GM23248 (cell line): ENCODE results near the gene MID1IP1.

Experiments
- EZH2 ChIP-seq: fragments of 200-600 bp; sonication (generic); IDR thresholded peaks from 2 replicates; pipeline ENCODE4 v1.6.1; 2018; ENCODE audit warnings: antibody characterized with exemption, mild to moderate bottlenecking; ENCODE audit not compliant: insufficient read depth, poor library complexity, severe bottlenecking
- EZH2phosphoT487 ChIP-seq: fragments of 200-600 bp; sonication (generic); IDR thresholded peaks from 2 replicates; pipeline ENCODE4 v1.6.1; 2018; ENCODE audit warnings: antibody characterized with exemption, moderate library complexity, mild to moderate bottlenecking, low read depth; ENCODE audit not compliant: insufficient read depth

DNA sequence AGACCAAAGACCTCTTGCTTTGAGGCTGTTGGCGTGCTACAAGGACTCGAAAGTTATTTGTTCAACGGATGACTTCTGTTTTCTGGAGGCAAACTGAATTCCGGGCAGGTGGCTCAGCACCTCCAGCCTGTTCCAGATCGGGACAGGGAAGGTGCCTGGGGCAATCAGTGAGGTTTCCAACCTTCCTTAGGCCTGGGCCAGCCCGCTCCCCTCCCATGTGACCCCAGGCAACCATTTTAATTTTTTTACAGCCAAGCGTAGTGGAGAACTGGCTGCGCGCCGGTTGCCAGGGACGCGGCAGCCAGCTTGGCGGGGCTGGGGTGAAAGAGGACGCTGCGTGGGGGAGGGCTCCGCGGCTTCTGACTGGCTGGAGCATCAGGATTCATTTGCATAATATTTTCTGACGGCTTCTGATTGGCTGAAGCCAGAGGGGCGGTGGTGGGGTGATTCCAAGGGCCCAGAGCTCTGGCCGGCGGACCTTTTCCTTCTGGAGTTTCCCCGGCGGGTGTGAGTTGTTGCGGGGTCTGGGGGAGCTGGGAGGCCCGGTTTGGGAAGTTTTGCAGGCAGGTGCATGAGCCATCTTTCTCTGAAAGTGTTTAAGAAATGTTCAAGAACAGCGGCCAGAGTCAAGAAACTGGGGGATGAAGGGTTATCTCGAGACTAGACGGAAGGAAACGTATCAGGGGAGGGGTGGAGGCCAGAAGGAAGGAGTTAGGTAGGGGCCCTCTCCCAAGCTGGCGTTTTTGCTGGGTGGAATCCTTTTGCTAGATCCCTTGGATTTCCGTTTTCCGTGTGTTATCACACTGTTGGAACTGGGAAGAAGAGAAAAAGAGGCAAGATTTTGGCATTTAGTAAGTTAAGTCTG is at the start of gene MID1IP1:
- TF ChIP-seq EZH2 (no peak), EZH2phosphoT487 (no peak)
